ENCODE measurements around the gene SPDYE18.
"Not testable (repeated sequence)": the region's sequence is repeated elsewhere in the genome, so short reads cannot be mapped to it uniquely, and the experiment has no call there.

- not testable (repeated sequence) for TF ChIP-seq POLR2AphosphoS5 (IDR thresholded peaks at IDR 0.05; ENCODE audit: borderline replicate concordance, low read depth, low read length); EZH2 (IDR thresholded peaks at IDR 0.05); FOXP2 (optimal IDR thresholded peaks at IDR 0.05; ENCODE audit: control extremely low read depth, extremely low read length, insufficient read depth)
These were observed 38.1 kb upstream of the SPDYE18 start for GRCh38 chr7:77100501-77100900.
